Neural cell (in vitro differentiated cells): Measurements from ENCODE around the gene RASSF4.

Experiments
- EP300 ChIP-seq: fragments of 450-650 bp; conservative IDR thresholded peaks from 2 replicates; pipeline ENCODE4 v1.6.1; 2014; ENCODE audit warnings: antibody characterized with exemption, mild to moderate bottlenecking, moderate library complexity; ENCODE audit not compliant: poor library complexity, severe bottlenecking
- EZH2 ChIP-seq: fragments of 200-600, 300-800 bp; shearing (Covaris generic), sonication (generic); IDR thresholded peaks from 2 replicates; pipeline ENCODE4 v1.6.1; 2014; ENCODE audit warnings: antibody characterized with exemption, low read length, borderline replicate concordance, mild to moderate bottlenecking; ENCODE audit not compliant: insufficient read depth, poor library complexity, severe bottlenecking
- POLR2AphosphoS5 ChIP-seq: IDR thresholded peaks from 2 replicates; pipeline ENCODE4 v1.6.1; 2012
- RAD21 ChIP-seq: fragments of 450-650 bp; conservative IDR thresholded peaks from 2 replicates; pipeline ENCODE4 v1.6.1; 2014; ENCODE audit warnings: antibody characterized with exemption, mild to moderate bottlenecking, moderate library complexity
- SMC3 ChIP-seq: fragments of 450-650 bp; conservative IDR thresholded peaks from 2 replicates; pipeline ENCODE4 v1.6.1; 2014; ENCODE audit warnings: antibody characterized with exemption, mild to moderate bottlenecking, moderate library complexity; ENCODE audit not compliant: poor library complexity
- TAF1 ChIP-seq: IDR thresholded peaks from 2 replicates; pipeline ENCODE4 v1.6.1; 2012; ENCODE audit warnings: low read depth
- TF ChIP-seq, protein P1 (sequence below): fragments of 450-650 bp; IDR thresholded peaks from 2 replicates; pipeline ENCODE4 v1.5.1; 2014; ENCODE audit warnings: antibody characterized with exemption, mild to moderate bottlenecking, moderate library complexity; ENCODE audit not compliant: poor library complexity, severe bottlenecking
- TF ChIP-seq, protein P2 (sequence below): IDR thresholded peaks from 2 replicates; pipeline ENCODE4 v1.6.1; 2012; ENCODE audit warnings: borderline replicate concordance

DNA sequence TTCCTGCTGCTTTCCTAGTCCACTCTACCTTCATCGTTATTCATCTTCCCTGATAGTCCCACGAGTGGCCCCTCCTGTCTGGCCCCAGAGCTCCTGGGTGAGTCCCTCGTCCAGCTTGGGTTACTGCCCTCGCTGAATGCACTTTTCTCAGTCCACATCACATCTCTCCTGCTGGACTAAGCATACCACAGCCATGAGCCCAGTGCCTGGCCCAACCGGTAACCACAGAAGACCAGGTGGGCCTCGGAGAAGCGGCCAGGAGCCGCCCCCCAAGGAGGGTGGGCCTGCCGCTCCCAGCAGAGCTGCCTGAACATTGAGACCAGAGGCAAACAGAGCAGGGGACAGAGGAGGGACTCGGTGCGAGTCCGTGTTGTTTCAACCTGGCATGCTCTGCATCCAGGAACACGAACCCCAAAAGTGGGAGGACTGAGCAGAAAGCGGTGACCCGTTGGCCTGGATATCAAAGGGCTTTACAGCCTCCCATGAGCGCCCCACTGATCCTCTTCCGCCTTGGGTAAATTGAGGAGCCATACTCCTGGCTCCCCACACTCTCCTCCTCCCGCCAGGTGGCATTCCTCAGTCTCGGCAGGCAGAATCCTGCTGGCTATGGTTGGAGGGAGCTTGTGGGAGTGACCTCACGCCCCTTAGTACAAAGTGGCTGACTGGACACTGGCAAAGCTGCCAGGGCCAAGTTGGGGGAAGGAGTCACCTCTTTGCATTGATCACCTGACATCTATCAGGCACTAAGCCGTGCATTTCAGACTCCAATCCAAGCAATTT is 35.2 kb upstream of the RASSF4 start:
- TF ChIP-seq RAD21 (no peak), POLR2AphosphoS5 (no peak), TAF1 (no peak), EZH2 (no peak), EP300 (no peak), SMC3 (no peak)
- TF ChIP-seq, protein P1, sequence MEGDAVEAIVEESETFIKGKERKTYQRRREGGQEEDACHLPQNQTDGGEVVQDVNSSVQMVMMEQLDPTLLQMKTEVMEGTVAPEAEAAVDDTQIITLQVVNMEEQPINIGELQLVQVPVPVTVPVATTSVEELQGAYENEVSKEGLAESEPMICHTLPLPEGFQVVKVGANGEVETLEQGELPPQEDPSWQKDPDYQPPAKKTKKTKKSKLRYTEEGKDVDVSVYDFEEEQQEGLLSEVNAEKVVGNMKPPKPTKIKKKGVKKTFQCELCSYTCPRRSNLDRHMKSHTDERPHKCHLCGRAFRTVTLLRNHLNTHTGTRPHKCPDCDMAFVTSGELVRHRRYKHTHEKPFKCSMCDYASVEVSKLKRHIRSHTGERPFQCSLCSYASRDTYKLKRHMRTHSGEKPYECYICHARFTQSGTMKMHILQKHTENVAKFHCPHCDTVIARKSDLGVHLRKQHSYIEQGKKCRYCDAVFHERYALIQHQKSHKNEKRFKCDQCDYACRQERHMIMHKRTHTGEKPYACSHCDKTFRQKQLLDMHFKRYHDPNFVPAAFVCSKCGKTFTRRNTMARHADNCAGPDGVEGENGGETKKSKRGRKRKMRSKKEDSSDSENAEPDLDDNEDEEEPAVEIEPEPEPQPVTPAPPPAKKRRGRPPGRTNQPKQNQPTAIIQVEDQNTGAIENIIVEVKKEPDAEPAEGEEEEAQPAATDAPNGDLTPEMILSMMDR, result no peak
- TF ChIP-seq, protein P2, sequence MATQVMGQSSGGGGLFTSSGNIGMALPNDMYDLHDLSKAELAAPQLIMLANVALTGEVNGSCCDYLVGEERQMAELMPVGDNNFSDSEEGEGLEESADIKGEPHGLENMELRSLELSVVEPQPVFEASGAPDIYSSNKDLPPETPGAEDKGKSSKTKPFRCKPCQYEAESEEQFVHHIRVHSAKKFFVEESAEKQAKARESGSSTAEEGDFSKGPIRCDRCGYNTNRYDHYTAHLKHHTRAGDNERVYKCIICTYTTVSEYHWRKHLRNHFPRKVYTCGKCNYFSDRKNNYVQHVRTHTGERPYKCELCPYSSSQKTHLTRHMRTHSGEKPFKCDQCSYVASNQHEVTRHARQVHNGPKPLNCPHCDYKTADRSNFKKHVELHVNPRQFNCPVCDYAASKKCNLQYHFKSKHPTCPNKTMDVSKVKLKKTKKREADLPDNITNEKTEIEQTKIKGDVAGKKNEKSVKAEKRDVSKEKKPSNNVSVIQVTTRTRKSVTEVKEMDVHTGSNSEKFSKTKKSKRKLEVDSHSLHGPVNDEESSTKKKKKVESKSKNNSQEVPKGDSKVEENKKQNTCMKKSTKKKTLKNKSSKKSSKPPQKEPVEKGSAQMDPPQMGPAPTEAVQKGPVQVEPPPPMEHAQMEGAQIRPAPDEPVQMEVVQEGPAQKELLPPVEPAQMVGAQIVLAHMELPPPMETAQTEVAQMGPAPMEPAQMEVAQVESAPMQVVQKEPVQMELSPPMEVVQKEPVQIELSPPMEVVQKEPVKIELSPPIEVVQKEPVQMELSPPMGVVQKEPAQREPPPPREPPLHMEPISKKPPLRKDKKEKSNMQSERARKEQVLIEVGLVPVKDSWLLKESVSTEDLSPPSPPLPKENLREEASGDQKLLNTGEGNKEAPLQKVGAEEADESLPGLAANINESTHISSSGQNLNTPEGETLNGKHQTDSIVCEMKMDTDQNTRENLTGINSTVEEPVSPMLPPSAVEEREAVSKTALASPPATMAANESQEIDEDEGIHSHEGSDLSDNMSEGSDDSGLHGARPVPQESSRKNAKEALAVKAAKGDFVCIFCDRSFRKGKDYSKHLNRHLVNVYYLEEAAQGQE, result no peak
